ENCODE results near the gene IGFL1.

GRCh38 chr19:46210669-46211068 is 18.9 kb upstream of the IGFL1 start:
- no peak for TF ChIP-seq POLR2A (IDR thresholded peaks at IDR 0.05)
- no peak for TF ChIP-seq CTCF (IDR thresholded peaks at IDR 0.05)
- no peak for TF ChIP-seq EP300 (IDR thresholded peaks at IDR 0.05)
